MCF 10A (cell line): ENCODE data around the gene HNRNPD. TPM values are rescaled to one million over a fixed set of nuclear protein-coding genes. Genes with fewer than 3 reads are reported as not detected.
"Not testable (repeated sequence)": the region's sequence is repeated elsewhere in the genome, so short reads cannot be mapped to it uniquely, and the experiment has no call there.

Experiments
- BruUV-seq: library from RNA; stranded (reverse); fragments of 400-500 nt; replicated peaks from 2 replicates; lab custom pipeline; 2021; lab: Mats Ljungman, UMichigan
- CTCF ChIA-PET: fragments of 300-600 bp; sonication (Branson Sonifier 250); formaldehyde crosslinking; extraction: SDS; loops from one replicate; lab custom pipeline; 2021; ENCODE audit warnings: antibody characterized with exemption, inconsistent platforms; lab: Yijun Ruan, JAX
- POLR2A ChIA-PET: fragments of 300-600, 350-650 bp; sonication (Branson Sonifier 250); formaldehyde crosslinking; extraction: SDS; loops from one replicate; lab custom pipeline; 2020; ENCODE audit warnings: antibody characterized with exemption, inconsistent platforms; lab: Yijun Ruan, JAX
- DNase-seq: peaks from one replicate; pipeline ENCODE4 v3.0.0-alpha.2; 2018; ENCODE audit not compliant: unreplicated experiment
- H3K27ac Mint-ChIP-seq: one replicate; pipeline ENCODE4 v1.8.0; 2022; ENCODE audit warnings: mild to moderate bottlenecking, low read depth, mixed read lengths; ENCODE audit not compliant: unreplicated experiment
- H3K27me3 Mint-ChIP-seq: one replicate; pipeline ENCODE4 v1.8.0; 2022; ENCODE audit warnings: mixed read lengths; ENCODE audit not compliant: insufficient read depth, unreplicated experiment
- H3K36me3 Mint-ChIP-seq: one replicate; pipeline ENCODE4 v1.8.0; 2022; ENCODE audit warnings: mild to moderate bottlenecking, moderate library complexity, mixed read lengths; ENCODE audit not compliant: insufficient read depth, unreplicated experiment
- H3K4me1 Mint-ChIP-seq: one replicate; pipeline ENCODE4 v1.8.0; 2022; ENCODE audit warnings: mixed read lengths; ENCODE audit not compliant: insufficient read depth, unreplicated experiment
- H3K4me3 Mint-ChIP-seq: one replicate; pipeline ENCODE4 v1.8.0; 2022; ENCODE audit warnings: mild to moderate bottlenecking, moderate library complexity, mixed read lengths; ENCODE audit not compliant: unreplicated experiment
- H3K9me3 Mint-ChIP-seq: one replicate; pipeline ENCODE4 v1.8.0; 2022; ENCODE audit warnings: mixed read lengths; ENCODE audit not compliant: unreplicated experiment
- intact Hi-C: fragments of 100-400 bp; cut with micrococcal nuclease; formaldehyde crosslinking; loops from 2 replicates; pipeline ENCODE4 v1.14.1; 2022
- total RNA-seq: library from RNA; stranded (reverse); gene quantifications from 2 replicates; pipeline ENCODE4 v1.2.3, GENCODE V29; 2022
- TF ChIP-seq, protein P1 (sequence below): fragments of 200-600 bp; IDR thresholded peaks from one replicate; pipeline ENCODE4 v1.8.0; 2022; ENCODE audit warnings: antibody characterized with exemption, mild to moderate bottlenecking; ENCODE audit not compliant: unreplicated experiment

Gene HNRNPD
- total RNA-seq, 1 experiment from 2014 or later = 308 TPM

DNA sequence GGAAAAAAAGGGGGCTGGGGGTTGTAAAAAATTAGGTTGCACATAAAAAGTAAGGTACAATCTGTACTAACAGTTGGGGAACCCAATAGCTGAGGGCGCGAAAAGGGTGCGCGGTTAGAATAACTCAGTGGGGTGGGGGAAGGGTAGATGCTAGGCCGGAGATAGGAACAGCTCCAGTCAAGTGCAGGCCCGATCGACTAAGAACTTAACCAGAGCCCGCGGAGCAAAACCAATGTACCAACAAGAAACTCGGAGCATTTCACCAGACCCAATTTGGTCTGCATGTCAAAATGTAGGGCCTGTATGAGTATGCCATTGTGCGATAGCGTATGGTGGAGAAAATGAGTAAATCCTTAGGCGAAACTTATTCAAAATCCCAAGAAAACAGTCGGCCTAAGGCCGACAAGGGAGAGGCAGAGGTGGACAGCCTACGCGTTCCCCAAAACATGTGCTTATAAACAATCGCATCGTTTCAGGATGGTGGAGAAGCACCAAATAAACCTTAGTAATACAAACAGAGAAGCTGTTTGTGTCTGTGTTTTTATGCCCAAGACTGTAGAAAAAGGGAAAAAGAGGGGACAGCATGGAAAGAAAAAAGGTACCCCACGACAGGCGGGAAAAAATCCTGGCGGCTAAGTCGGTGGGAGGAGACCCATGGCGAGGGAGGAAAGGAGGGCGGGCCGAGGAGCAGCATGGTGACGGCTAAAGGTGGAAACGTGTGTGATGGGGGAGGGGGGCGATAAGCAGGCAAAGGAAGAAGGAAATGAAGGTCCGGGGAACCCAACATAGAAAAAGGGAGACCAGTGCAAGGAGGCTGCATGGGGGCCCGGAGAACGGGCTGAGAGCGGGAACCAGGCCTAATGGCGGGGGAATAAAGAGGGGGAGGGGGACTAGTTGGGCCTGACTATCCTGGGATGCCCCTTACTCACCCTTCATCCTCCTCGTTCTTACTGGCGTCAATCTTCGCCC is 990 bp downstream of the HNRNPD start:
- POLR2A ChIA-PET = interaction anchor here (0.7 to 6.9 kb wide), 20 partner anchors 8 to 1491 kb away, joined by 3 to 240 read pairs (median 8); partner anchors contain the start of genes COPS4, HNRNPDL and THAP9
- intact Hi-C loops = loop anchor here (10.0 kb wide), 1 partner anchor 662 kb away; the partner anchor contains the start of gene COPS4
- BruUV-seq = no TSS peak
- H3K27ac Mint-ChIP-seq = peak overlapping the region; percentile 100
- H3K36me3 Mint-ChIP-seq = peaks cover 48% of the 10 kb centered on the region
- DNase-seq = peak; percentile 90
- peaks cover 33% of the 10 kb centered on the region for H3K4me1 Mint-ChIP-seq
- H3K4me3 Mint-ChIP-seq = peak overlapping the region; percentile 100
- TF ChIP-seq, protein P1, sequence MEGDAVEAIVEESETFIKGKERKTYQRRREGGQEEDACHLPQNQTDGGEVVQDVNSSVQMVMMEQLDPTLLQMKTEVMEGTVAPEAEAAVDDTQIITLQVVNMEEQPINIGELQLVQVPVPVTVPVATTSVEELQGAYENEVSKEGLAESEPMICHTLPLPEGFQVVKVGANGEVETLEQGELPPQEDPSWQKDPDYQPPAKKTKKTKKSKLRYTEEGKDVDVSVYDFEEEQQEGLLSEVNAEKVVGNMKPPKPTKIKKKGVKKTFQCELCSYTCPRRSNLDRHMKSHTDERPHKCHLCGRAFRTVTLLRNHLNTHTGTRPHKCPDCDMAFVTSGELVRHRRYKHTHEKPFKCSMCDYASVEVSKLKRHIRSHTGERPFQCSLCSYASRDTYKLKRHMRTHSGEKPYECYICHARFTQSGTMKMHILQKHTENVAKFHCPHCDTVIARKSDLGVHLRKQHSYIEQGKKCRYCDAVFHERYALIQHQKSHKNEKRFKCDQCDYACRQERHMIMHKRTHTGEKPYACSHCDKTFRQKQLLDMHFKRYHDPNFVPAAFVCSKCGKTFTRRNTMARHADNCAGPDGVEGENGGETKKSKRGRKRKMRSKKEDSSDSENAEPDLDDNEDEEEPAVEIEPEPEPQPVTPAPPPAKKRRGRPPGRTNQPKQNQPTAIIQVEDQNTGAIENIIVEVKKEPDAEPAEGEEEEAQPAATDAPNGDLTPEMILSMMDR = no peak
- no peaks in the 10 kb centered on the region for H3K27me3 Mint-ChIP-seq
- H3K9me3 Mint-ChIP-seq = no peaks in the 10 kb centered on the region
- CTCF ChIA-PET = interaction anchor here (1.5 to 3.8 kb wide), 2 partner anchors 8 to 12 kb away, joined by 3 to 23 read pairs; no protein-coding TSS in a partner anchor

DNA sequence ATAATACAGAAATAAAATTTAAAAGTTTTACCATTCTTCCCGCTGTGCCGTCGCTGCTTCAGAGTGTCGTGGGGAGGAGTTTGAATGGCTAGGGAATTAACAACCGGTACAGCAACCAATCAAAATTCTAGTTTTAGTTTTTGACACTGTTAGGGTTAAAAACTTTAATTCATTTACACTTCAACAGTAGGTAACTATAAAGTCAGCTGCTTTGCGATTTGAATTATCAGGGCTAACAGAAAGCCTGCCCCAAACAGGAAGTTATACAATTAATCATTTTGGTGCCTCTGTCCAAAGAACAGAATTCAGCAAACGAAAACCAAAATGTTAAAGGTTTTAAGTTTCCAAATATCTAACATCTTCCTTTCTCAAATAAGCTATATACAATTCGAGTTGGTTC is 2.3 kb downstream of the HNRNPD start:
- peak; percentile 28 for DNase-seq
- Mint-ChIP-seq H3K36me3 (peaks cover 57% of the 10 kb centered on the region), H3K27me3 (no peaks in the 10 kb centered on the region), H3K4me3 (peak overlapping the region; percentile 100), H3K27ac (peak overlapping the region; percentile 100), H3K4me1 (peaks cover 35% of the 10 kb centered on the region), H3K9me3 (no peaks in the 10 kb centered on the region)
- POLR2A ChIA-PET = interaction anchor here (1.1 to 6.9 kb wide), 12 partner anchors 9 to 528 kb away, joined by 3 to 240 read pairs (median 14); partner anchors contain the start of gene HNRNPDL
- BruUV-seq = no TSS peak
- intact Hi-C loops = loop anchor here (10.0 kb wide), 1 partner anchor 663 kb away; the partner anchor contains the start of gene COPS4
- CTCF ChIA-PET = interaction anchor here (0.7 to 3.8 kb wide), 6 partner anchors 9 to 1823 kb away, joined by 3 to 23 read pairs (median 4); no protein-coding TSS in a partner anchor
- TF ChIP-seq, protein P1 = no peak

DNA sequence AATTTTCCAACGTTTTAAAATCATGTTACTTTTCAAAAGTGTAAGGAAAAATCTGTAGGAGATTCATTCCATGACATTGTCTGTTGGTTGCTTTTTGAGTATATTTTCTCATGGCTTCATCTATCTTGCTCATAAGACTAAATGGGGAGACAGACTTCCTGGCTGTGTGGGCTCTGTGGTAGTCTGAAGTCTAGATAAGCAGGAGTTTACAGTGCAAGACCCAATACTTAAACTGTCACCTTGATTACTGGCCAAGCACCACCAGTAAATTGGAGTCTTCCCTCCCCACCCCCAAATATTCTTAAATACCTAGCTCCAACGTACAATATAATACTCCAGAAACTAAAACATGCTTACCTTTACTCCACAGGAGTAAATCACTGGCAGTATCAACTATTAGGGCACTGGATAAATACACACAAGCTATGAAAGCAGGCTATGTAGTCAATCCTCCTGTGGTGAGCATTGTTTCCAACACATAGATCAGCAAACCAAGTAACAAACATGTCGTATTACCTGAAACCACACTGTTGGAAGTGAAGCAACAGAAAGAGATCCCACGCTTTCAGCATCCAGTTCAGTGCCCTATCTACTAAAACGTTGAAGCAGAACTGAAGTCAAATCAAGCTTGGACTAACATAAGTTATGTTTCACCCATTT is 6.2 kb downstream of the HNRNPD start:
- Mint-ChIP-seq H3K27ac (no peak overlapping the region), H3K27me3 (no peaks in the 10 kb centered on the region), H3K36me3 (peaks cover 61% of the 10 kb centered on the region), H3K4me3 (no peak overlapping the region), H3K4me1 (peaks cover 45% of the 10 kb centered on the region), H3K9me3 (no peaks in the 10 kb centered on the region)
- DNase-seq = no peak
- TF ChIP-seq, protein P1 = no peak
- no TSS peak for BruUV-seq
- intact Hi-C loops = no loop called here
- POLR2A ChIA-PET = interaction anchor here (0.5 to 2.5 kb wide), 5 partner anchors 8 to 747 kb away, joined by 3 to 7 read pairs (median 6); no protein-coding TSS in a partner anchor
- CTCF ChIA-PET = interaction anchor here (0.6 to 1.4 kb wide), 4 partner anchors 10 to 935 kb away, joined by 3 to 4 read pairs (median 3); no protein-coding TSS in a partner anchor

DNA sequence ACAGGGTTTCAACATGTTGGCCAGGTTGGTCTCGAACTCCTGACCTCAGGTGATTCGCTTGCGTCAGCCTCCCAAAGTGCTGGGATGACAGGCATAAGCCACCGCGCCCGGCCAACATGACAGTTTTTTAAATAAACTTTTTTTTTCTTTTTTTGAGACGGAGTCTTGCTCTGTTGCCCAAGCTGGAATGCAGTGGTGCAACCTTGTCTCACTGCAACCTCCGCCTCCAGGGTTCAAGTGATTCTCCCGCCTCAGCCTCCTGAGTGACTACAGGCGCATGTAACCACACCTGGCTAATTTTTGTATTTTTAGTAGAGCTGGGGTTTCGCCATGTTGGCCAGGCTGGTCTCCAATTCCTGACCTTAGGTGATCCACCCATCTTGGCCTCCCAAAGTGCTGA is 7.4 kb downstream of the HNRNPD start:
- H3K4me3 Mint-ChIP-seq, intact Hi-C loops, BruUV-seq, DNase-seq, H3K9me3 Mint-ChIP-seq, H3K27me3 Mint-ChIP-seq, H3K27ac Mint-ChIP-seq: not testable (repeated sequence)
- peaks cover 57% of the 10 kb centered on the region for H3K36me3 Mint-ChIP-seq
- H3K4me1 Mint-ChIP-seq = peaks cover 55% of the 10 kb centered on the region
- ChIA-PET CTCF (interaction anchor here (0.5 to 1.5 kb wide), 5 partner anchors 9 to 732 kb away, joined by 3 to 4 read pairs (median 3); no protein-coding TSS in a partner anchor), POLR2A (interaction anchor here (0.9 to 2.5 kb wide), 6 partner anchors 8 to 65 kb away, joined by 3 to 7 read pairs (median 4); no protein-coding TSS in a partner anchor)
